GM12878 (cell line): ENCODE results near the gene ZBTB18. TPM values are rescaled to one million over a fixed set of nuclear protein-coding genes. Genes with fewer than 3 reads are reported as not detected.

ENCODE experiments used
- ATAC-seq: fragments of 200-7000 bp; cut with Tn5 transposase; 3 replicates; pipeline ENCODE4 v1.9.1; 2020; ENCODE audit warnings: mild to moderate bottlenecking, moderate library complexity
- BruUV-seq: library from RNA; stranded (reverse); fragments of 400-500 nt; replicated peaks from 2 replicates; lab custom pipeline; 2021; lab: Mats Ljungman, UMichigan
- CTCF ChIA-PET: fragments of 300-600 bp; sonication (Branson Sonifier 250); formaldehyde crosslinking; extraction: SDS; loops from one replicate; lab custom pipeline; 2021; ENCODE audit warnings: inconsistent platforms; lab: Yijun Ruan, JAX
- POLR2A ChIA-PET: fragments of 350-600 bp; formaldehyde crosslinking; extraction: SDS; loops from one replicate; lab custom pipeline; 2021; ENCODE audit warnings: inconsistent platforms; lab: Charles Lee
- RAD21 ChIA-PET: fragments of 300-600 bp; sonication (Branson Sonifier 250); formaldehyde crosslinking; loops from one replicate; lab custom pipeline; 2023; ENCODE audit warnings: antibody characterized with exemption; ENCODE audit not compliant: unreplicated experiment; lab: Charles Lee
- SMC1A ChIA-PET: fragments of 300-600 bp; sonication (Branson Sonifier 250); formaldehyde crosslinking; loops from one replicate; lab custom pipeline; 2023; ENCODE audit not compliant: unreplicated experiment, uncharacterized antibody; lab: Charles Lee
- DNase-seq: peaks from one replicate; pipeline ENCODE4 v3.0.0-alpha.2; 2011; ENCODE audit warnings: low read depth, low spot score
- FAIRE-seq: peaks from 3 replicates; lab custom pipeline; 2011; peaks lifted over from hg19 to GRCh38; lab: Jason Lieb, UNC
- H2AFZ ChIP-seq: 2 replicates; pipeline ENCODE4 v1.6.0; 2011; ENCODE audit warnings: low read depth, low read length, control low read depth; ENCODE audit not compliant: control insufficient read depth
- H3K27ac ChIP-seq: 2 replicates; pipeline ENCODE4 v1.5.1; 2011; ENCODE audit warnings: control low read depth; ENCODE audit not compliant: control insufficient read depth, insufficient read depth
- H3K27me3 ChIP-seq, 2 experiments: replicated peaks in 1 of 2; 2 replicates each; pipeline versions ENCODE4 v1.6.0 to v1.6.1; 2011; ENCODE audit warnings: low read length in 1 of 2; ENCODE audit not compliant: control insufficient read depth in 2 of 2, insufficient read depth in 2 of 2
- H3K36me3 ChIP-seq, 2 experiments: 2 replicates each; pipeline ENCODE4 v1.5.1; 2011; ENCODE audit warnings: low read length in 1 of 2; ENCODE audit not compliant: control insufficient read depth in 2 of 2, insufficient read depth in 2 of 2
- H3K4me1 ChIP-seq: 2 replicates; pipeline ENCODE4 v1.6.1; 2011; ENCODE audit warnings: mild to moderate bottlenecking, low read length, moderate library complexity, mixed read lengths; ENCODE audit not compliant: control insufficient read depth, insufficient read depth
- H3K4me2 ChIP-seq: 2 replicates; pipeline ENCODE4 v1.6.0; 2011; ENCODE audit warnings: control low read depth; ENCODE audit not compliant: control insufficient read depth, insufficient read depth
- H3K4me3 ChIP-seq: fragments of 200-600 bp; sonication (generic); 2 replicates; pipeline ENCODE4 v1.5.1; 2016
- H3K79me2 ChIP-seq: 2 replicates; pipeline ENCODE4 v1.6.0; 2011; ENCODE audit warnings: low read length; ENCODE audit not compliant: control insufficient read depth, insufficient read depth
- H3K9ac ChIP-seq: 2 replicates; pipeline ENCODE4 v1.8.0; 2011; ENCODE audit warnings: low read length, control low read depth, mixed read lengths; ENCODE audit not compliant: control insufficient read depth, insufficient read depth
- H3K9me3 ChIP-seq: replicated peaks from 3 replicates; pipeline ENCODE4 v1.5.1; 2011; ENCODE audit warnings: mild to moderate bottlenecking, low read length; ENCODE audit not compliant: control insufficient read depth, insufficient read depth
- H4K20me1 ChIP-seq: 2 replicates; pipeline ENCODE4 v1.6.0; 2011; ENCODE audit not compliant: control insufficient read depth, insufficient read depth
- ATF7 ChIP-seq: fragments of 450-650 bp; IDR thresholded peaks from 2 replicates; pipeline ENCODE4 v1.6.1; 2016; ENCODE audit warnings: low read depth, mild to moderate bottlenecking
- JUNB ChIP-seq: IDR thresholded peaks from 2 replicates; pipeline ENCODE4 v1.6.1; 2016; ENCODE audit warnings: antibody characterized with exemption, mild to moderate bottlenecking
- KAT2A ChIP-seq: conservative IDR thresholded peaks from 2 replicates; pipeline ENCODE4 v1.6.1; 2011; ENCODE audit warnings: low read depth, low read length; ENCODE audit not compliant: control insufficient read depth
- POLR2A ChIP-seq: IDR thresholded peaks from 2 replicates; pipeline ENCODE4 v1.6.1; 2011; ENCODE audit warnings: low read depth, mild to moderate bottlenecking, low read length
- RBBP5 ChIP-seq: fragments of 200-600 bp; sonication (generic); conservative IDR thresholded peaks from 2 replicates; pipeline ENCODE4 v1.6.1; 2016
- SIX5 ChIP-seq: IDR thresholded peaks from 2 replicates; pipeline ENCODE4 v1.6.1; 2011; ENCODE audit warnings: mild to moderate bottlenecking, low read depth, low read length, moderate library complexity; ENCODE audit not compliant: severe bottlenecking
- SMAD5 ChIP-seq: IDR thresholded peaks from 2 replicates; pipeline ENCODE4 v1.6.1; 2016; ENCODE audit warnings: antibody characterized with exemption, low read depth
- ZNF687 ChIP-seq: fragments of 450-650 bp; IDR thresholded peaks from 2 replicates; pipeline ENCODE4 v1.6.1; 2017; ENCODE audit warnings: mild to moderate bottlenecking, moderate library complexity
- WGBS: methylation state at CpG from one replicate; pipeline ENCODE4 v1.1.6; 2016; ENCODE audit warnings: low lambda C conversion rate; ENCODE audit not compliant: insufficient replicate concordance, insufficient coverage; ENCODE audit errors: missing lambda C conversion rate; 5-methylcytosine and 5-hydroxymethylcytosine counted together
- in situ Hi-C: fragments of 300-500 bp; cut with MboI; formaldehyde crosslinking; loops from 9 replicates; pipeline ENCODE4 v1.14.3; 2018; ENCODE audit warnings: mixed read lengths
- intact Hi-C: fragments of 100-400 bp; cut with micrococcal nuclease; formaldehyde crosslinking; loops from one replicate; pipeline ENCODE4 v1.14.2; 2022; ENCODE audit not compliant: unreplicated experiment
- polyA plus RNA-seq, 11 experiments: library from polyadenylated mRNA; depleted of rRNA in 4 of 11; unstranded in 6 of 11; stranded (reverse) in 5 of 11; fragments of >200 nt; fragmentation: Nextera tagmentation in 4 of 11; fragmentation: Illumina TruSeq in 1 of 11; extraction: Ambion mirVana in 4 of 11; extraction: Trizol in 1 of 11; gene quantifications; 1 replicate in 1 of 11; 2 replicates in 10 of 11; pipeline versions ENCODE4 v1.2.1 to v1.2.3, GENCODE V29; 2011 to 2016; ENCODE audit warnings: inconsistent platforms in 2 of 11, missing spikeins in 2 of 11, low read depth in 1 of 11
- total RNA-seq, 4 experiments: library from RNA; depleted of rRNA in 3 of 4; stranded (reverse); fragments of >200 nt in 3 of 4; fragmentation: Illumina TruSeq in 1 of 4; extraction: Trizol in 1 of 4; gene quantifications; 2 replicates each; pipeline versions ENCODE4 v1.2.1 to v1.2.3, GENCODE V29; 2013 to 2021
- TF ChIP-seq, protein P1 (sequence below): fragments of 150-350 bp; IDR thresholded peaks from 2 replicates; pipeline ENCODE4 v1.6.1; 2014; ENCODE audit warnings: mild to moderate bottlenecking, low read depth, low read length

ZBTB18 gene
- total and polyA plus RNA-seq, 10 of the 15 experiments (the other 5 are each of a cell fraction or from before 2014, with no cell fraction given), result 0.27 to 8.6 (median 6.1) TPM

DNA sequence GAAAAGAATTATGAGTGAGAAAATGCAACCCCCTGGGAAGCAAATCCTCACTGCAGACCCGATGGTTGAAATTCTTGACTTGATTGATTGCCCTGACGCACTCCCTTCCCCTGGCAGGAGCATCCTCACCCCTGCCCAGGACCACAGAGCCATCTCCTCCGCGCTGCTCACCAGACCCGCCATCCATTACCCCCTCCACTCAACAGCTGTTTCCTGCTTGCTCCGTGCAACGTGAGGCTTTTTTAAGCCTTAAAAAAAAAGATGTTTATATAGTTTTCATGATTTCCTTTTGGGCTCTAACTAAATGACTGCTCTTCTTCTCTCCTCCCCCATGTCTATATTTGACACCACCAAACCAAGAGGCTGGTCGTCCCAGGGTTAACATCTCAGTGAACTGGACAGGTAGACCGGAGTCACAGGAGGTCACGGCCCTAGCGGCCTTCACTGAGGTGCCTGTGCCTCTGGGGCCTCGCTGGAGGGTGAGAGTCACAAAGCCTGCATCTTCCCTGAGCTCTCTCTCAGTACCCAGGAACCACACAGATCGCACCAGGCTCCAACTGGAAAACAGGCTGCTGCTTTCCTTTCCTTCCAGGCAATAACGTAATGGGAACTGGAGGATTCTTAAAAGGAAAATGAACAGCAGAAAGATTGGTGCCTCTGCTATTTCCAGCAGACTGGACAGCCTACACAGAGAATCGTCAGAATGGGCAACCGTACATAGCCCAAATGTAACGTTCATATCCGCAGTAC, 49.8 kb downstream of the ZBTB18 start:
- SMC1A ChIA-PET, result no interaction called here
- in situ Hi-C loops (no loop called here), intact Hi-C loops (no loop called here)
- WGBS, result 33% methylated on average over 18 of the region's 18 CpGs
- DNase-seq (no peak), ATAC-seq (no peak), FAIRE-seq (no peak)
- no peak for TF ChIP-seq POLR2A
- no peak for TF ChIP-seq RBBP5
- no peak for TF ChIP-seq ZNF687
- no peak for TF ChIP-seq SMAD5
- TF ChIP-seq JUNB, result no peak
- TF ChIP-seq, protein P1, sequence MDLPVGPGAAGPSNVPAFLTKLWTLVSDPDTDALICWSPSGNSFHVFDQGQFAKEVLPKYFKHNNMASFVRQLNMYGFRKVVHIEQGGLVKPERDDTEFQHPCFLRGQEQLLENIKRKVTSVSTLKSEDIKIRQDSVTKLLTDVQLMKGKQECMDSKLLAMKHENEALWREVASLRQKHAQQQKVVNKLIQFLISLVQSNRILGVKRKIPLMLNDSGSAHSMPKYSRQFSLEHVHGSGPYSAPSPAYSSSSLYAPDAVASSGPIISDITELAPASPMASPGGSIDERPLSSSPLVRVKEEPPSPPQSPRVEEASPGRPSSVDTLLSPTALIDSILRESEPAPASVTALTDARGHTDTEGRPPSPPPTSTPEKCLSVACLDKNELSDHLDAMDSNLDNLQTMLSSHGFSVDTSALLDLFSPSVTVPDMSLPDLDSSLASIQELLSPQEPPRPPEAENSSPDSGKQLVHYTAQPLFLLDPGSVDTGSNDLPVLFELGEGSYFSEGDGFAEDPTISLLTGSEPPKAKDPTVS, result no peak
- TF ChIP-seq ATF7, result no peak
- TF ChIP-seq KAT2A, result no peak
- TF ChIP-seq SIX5, result no peak
- POLR2A ChIA-PET, result no interaction called here
- Histone ChIP-seq H2AFZ (no peak overlapping the region), H3K27me3 (peaks cover 2 to 9% of the 10 kb centered on the region in 2 experiments; a peak in 3 of 4 replicates), H3K36me3 (no peaks in the 10 kb centered on the region), H3K79me2 (no peaks in the 10 kb centered on the region), H3K4me3 (no peak overlapping the region), H3K4me1 (no peaks in the 10 kb centered on the region), H3K4me2 (no peak overlapping the region), H3K27ac (no peak overlapping the region), H3K9ac (no peak overlapping the region), H3K9me3 (no peaks in the 10 kb centered on the region), H4K20me1 (no peaks in the 10 kb centered on the region)
- no TSS peak for BruUV-seq
- CTCF ChIA-PET, result no interaction called here
- RAD21 ChIA-PET, result no interaction called here
